Epithelial cell of prostate (primary cell): ENCODE data around the gene IL1RAPL2.
"Not testable (repeated sequence)": the region's sequence is repeated elsewhere in the genome, so short reads cannot be mapped to it uniquely, and the experiment has no call there.

Experiments used
- DNase-seq: peaks from one replicate; pipeline ENCODE4 v3.0.0-alpha.2; 2011; ENCODE audit warnings: low read depth, low spot score
- H3K27ac ChIP-seq: fragments of 450-650 bp; 2 replicates; pipeline ENCODE4 v1.5.1; 2017; ENCODE audit warnings: mild to moderate bottlenecking

Gene IL1RAPL2

DNA sequence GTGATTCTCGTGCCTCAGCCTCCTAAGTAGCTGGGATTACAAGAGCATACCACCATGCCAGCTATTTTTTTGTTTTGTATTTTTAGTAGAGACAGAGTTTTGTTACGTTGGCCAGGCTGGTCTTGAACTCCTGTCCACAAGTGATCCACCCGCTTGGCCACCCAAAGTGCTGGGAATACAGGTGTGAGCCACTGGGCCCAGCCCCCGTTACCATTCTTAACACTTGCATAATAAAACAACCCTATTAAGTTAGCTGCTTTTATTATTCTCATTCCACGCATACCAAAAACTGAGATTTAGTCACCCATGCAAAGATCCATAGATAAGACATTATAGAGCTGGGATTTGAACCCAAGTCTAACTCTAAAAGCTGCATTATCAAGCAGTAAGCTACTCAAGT is 660.5 kb downstream of the IL1RAPL2 start:
- no peak for DNase-seq
- no peak overlapping the region for H3K27ac ChIP-seq

DNA sequence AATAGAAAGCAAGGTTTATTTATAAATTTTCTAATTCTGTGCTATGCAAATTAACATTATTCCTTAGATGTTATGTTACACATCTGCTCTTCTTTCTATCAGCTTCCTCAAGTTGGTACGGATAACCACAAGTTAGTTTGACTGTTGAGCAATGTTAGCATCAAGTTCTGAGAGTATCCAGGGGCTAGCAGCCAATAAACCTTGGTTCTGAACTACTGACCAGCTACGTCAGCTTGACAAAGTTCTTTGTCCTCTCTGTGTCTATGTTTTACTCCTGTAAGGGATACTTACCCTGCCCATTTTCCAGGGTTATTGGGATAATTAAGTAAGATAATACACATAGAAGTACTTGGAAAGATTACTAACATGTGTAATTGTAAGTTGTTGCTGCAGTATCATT is 662.6 kb downstream of the IL1RAPL2 start:
- DNase-seq, result no peak
- no peak overlapping the region for H3K27ac ChIP-seq

DNA sequence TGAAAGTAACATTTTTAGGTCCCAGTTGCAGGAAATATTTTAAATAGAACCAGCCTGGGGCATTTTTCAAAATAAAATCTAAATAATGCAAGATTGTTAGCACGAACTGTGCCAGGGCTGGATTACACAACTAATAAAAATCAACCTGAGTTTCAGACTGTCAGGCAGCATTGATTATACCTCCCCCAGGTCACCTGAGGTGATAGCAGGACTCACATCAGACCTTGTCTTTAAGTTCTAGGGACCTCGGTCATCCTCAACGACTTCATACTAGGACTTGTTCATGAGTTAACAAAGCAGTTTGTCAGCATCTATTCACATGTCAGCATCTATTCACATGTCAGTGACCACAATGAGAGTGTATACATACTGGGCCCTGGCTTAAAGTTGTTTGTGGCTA is 663.1 kb downstream of the IL1RAPL2 start:
- H3K27ac ChIP-seq, result no peak overlapping the region
- no peak for DNase-seq

DNA sequence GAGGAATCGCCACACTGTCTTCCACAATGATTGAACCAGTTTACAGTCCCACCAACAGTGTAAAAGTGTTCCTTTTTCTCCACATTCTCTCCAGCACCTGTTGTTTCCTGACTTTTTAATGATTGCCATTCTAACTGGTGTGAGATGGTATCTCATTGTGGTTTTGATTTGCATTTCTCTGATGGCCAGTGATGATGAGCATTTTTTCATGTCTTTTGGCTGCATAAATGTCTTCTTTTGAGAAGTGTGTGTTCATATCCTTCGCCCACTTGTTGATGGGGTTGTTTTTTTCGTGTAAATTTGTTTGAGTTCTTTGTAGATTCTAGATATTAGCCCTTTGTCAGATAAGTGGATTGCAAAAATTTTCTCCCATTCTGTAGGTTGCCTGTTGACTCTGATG is 671.4 kb downstream of the IL1RAPL2 start:
- H3K27ac ChIP-seq, DNase-seq: not testable (repeated sequence)

DNA sequence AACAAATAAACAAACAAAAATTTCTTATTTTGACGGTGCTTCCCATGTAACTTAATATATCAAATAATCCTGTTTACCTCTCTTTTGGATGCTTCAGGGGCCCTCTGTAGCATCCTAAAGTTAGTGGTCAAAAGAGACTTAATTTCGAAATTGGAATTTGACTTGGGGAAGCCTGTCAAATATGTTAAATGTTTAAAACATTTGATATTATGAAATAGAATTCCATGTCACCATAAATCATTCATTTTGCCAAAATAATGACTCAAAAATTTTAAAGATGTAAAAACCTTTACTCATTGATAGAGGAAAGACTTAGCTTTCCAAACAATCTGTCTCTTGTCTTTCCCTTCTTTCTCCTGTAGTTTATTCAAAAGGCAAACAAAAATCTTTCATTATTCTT is 675.1 kb downstream of the IL1RAPL2 start:
- H3K27ac ChIP-seq, result no peak overlapping the region
- no peak for DNase-seq

DNA sequence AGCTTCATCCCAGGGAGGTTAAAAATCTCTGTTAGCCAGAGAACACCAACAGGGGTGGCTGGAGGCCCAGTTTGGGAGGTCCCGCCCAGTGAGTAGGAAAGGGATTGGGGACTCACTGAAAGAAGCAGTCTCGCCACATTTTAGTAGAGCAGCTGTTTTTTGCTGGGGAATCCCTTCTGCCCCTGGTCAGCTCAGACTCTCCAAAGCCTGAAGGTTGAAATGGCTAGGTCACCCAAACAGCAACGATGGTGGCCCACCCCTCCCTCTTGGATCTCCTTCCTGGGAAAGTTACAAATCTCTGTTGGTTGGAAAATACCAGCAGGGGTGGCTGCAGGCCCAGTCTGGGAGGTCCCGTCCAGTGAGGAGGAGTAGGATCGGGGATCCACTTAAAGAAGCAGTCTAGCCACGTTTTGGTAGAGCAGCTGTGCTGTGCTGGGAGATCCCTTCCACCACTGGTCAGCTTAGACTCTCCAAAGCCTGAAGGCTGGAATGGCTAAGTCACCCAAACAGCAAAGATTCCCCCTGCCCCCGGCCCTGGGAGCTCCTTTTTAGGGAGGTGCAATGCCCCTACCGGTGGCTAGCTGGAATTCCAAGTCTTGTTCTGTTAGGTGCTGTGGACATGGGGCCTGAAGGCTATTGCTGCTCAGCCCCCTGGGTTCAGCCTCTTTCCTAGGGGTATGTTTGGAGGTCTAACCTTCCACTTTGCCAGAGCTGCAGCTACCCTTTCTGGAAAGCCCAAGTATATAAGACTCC is 694.5 kb downstream of the IL1RAPL2 start:
- no peak overlapping the region for H3K27ac ChIP-seq

DNA sequence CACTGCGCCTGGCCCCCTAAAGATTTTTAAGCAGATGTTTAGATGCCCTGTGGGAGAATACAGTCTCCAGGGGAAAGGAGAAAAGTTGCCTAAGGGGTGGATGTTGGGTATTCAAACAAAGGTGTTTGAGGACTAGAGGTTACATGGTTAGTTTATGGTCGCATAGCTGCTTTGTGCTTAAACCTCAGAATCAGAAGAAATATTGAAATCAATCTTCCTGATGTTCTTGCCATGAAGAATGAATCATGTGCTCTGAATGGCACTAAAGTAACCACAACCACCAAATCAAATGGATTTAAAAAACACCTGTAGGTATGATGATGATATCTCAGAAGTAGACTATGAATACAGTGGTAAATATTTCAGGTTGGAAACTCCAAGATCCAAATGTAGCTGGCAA is 697.2 kb downstream of the IL1RAPL2 start:
- DNase-seq, result no peak
- no peak overlapping the region for H3K27ac ChIP-seq

More for the DNA sequence above, 694.5 kb downstream of the IL1RAPL2 start:
- DNase-seq, result no peak

DNA sequence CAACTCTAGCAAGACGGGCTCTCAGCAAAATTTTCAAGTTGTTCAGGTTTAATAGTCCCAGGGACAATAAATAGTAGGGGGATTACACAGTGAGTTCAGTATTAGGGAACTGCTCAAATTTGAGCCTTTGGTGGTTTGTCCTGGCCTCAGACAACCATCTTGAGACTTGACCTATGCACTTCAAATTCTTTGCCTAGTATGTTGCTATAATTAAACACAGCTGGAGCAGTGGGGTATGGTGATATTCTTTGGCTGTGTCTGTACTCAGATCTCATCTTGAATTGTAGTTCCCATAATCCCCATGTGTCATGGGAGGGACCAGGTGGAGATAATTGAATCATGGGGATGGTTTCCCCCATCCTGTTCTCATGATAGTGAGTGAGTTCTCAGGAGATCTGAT is 697.8 kb downstream of the IL1RAPL2 start:
- H3K27ac ChIP-seq, result no peak overlapping the region
- DNase-seq, result no peak

DNA sequence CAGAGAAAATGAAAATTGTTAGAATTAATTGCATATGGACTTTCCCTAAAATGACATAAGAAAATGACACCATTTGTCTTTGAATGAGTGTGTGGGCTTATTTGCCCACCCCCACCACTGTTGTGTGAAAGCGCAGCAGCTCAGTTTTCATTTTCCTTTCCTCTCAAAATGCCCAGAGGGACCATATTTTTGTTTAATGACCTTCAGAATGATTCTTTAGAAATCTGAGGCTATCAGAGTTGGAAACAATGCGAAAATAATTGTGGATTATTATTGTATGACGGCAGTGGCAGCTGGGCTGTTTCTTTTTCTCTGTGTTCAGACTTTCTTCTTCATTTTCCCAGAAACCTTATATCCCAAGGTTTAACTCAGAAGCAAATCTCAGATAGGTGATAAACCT is 699.1 kb downstream of the IL1RAPL2 start:
- no peak for DNase-seq
- H3K27ac ChIP-seq, result no peak overlapping the region

DNA sequence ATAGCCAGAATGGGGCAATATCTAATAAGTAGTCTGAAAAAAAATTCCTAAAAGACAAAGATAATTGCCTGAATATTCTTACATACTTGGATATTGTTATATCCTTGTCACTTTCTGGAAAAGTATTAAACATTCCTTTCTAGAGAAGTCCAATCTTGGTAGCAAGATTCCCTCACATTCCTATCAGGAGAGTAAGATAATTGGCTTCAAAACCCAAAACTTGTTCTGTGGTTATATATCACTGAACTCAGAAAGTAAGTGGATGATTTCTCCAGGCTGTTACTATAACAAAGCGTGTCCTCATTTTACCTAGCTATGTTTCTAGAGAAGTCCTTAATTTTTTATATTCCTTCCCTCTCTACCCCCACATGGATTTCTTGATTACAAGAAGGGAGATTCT is 700.5 kb downstream of the IL1RAPL2 start:
- H3K27ac ChIP-seq, result no peak overlapping the region
- DNase-seq, result no peak

DNA sequence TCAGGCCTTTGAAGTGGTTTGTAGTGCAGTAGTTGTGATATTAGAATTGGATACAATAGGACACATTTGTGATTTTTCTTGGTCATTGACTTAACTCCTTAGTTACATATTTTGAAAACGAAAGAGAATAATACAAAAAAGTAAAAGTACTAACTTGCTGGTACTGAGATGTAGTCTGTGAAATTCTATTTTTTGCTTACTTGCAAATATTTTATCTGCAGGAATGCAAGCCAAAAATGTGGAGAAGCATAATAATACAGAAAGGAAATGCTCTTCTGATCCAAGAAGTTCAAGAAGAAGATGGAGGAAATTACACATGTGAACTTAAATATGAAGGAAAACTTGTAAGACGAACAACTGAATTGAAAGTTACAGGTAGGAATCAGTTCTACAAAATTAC is 701.2 kb downstream of the IL1RAPL2 start:
- no peak overlapping the region for H3K27ac ChIP-seq
- no peak for DNase-seq

DNA sequence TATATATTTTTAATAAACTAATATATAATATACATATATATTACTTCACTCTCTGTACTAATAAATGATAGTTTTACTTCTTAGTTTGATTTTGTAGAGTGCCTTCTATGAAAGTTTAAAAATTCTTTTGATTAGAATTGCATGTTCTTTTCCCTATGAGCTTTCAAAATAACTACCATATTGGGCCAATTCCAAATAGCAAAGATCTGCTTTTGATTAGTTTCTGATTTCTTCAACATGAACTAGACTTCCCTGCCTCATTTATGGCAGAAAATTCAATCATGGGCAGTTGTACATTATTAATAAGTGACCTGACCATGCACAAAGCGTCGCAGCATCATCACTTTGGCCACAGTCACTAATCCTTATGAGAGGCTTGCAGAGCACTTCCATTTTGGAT is 703.4 kb downstream of the IL1RAPL2 start:
- no peak overlapping the region for H3K27ac ChIP-seq
- DNase-seq, result no peak

DNA sequence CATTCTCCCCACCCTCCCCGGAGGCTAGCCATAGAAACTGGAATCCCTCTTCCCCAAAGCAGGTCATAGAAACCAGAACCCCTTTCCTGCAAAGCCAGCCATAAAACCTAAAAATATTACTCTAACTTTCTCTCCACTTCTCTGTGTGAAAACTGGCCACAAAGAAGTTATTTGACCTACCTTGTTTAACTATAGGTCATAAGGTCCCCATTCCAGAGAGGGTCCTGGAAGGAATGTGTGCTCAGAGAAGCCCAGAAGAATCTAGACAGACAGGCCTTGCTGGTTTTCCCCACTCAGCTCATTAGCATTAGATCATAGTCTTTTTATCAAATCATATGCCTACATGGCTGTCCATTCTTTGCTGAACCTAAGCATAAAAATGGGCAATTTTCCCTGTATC is 707.3 kb downstream of the IL1RAPL2 start:
- no peak overlapping the region for H3K27ac ChIP-seq
- no peak for DNase-seq

DNA sequence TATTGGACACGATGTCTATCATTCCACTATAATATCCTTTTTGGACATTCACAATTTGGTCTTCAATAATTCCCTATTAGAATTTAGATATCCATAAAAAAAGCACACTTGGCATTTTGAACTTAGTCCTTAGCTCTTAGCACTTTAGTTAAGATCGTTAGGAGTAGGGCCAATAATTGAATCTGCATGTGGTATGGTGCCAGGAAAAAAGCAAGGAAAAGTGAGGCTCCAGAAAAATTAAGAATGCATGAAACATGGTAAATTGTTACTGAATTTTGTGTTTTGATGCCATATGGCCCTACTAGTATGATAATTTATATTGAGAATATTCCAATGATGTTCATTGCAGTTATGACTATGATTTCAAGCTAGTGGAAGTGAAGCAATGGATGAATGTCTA is 708.1 kb downstream of the IL1RAPL2 start:
- no peak overlapping the region for H3K27ac ChIP-seq
- DNase-seq, result no peak

DNA sequence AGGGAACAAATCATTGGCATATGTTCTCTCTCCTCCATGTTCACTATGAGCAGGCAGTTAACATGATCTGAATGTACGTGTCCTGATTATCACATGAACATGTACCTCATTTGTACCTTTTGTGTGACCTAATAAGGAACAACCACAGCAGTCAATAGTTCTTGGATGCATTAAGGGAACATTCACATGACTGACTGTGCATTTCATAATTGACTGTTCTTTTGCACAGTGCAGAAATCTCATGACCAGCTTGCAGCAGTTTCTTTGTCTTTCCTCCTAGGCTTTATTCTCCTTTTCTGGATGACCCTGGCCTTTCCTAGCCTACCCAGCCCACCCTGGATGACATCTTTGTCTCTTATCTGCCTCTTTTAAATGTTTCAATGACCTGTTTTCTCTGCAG is 711.1 kb downstream of the IL1RAPL2 start:
- H3K27ac ChIP-seq, result no peak overlapping the region
- DNase-seq, result no peak

DNA sequence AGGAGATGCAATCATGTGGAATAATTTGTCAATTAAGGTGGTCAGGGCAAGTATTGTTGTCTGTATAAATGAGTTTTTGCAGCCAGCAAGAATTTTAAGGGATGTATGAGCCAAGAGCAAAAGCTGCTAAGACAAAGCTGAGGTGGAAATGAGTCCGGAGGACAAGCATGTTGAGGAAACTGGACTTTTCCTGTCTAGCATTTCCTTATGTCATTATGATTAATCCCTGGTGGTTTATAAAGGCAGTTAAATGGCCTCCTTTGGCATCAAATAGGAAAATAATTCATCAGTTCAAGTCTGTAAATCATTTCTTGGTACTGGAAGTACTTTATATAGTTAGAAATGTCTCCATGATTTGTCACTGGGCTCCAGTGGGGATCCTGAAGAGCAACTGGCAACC is 716.1 kb downstream of the IL1RAPL2 start:
- no peak overlapping the region for H3K27ac ChIP-seq
- no peak for DNase-seq

DNA sequence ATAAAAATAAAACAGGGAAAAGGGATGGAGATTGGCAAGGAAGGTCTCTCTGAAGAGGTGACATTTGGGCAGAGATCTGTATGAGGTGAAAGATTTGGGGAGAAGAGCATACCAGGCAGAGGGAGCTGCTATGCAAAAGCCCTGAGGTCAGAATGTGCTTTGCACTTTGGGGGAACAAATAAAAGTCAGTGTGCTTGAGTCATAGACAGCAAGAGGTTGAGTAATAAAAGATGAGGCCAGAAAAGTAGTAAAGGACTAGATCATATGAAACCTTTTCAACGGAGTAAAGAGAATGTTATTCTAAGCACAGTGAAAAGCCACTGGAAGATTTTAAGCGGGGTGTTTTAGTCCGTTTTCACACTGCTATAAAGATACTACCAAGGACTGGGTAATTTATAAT is 731.0 kb downstream of the IL1RAPL2 start:
- DNase-seq, result no peak
- H3K27ac ChIP-seq, result no peak overlapping the region

DNA sequence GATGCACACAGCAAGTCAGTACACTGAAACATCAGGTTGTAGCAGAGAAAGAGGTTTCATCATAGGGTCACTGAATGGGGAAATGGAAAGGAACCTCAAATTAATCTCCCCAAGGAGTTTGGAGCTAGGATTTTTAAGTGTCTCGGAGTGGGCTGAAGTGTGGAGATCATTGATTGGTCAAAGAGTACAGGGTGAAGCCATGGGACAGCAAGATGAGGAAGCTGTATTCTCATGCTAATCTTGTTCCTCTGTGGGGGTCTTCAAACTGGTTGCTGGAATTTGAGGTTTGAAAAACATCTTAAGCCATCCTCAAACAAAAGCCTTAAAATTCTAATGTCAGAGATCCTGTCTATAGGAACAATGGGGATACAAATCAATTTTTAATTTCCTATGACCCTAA is 733.3 kb downstream of the IL1RAPL2 start:
- H3K27ac ChIP-seq, result no peak overlapping the region
- no peak for DNase-seq

DNA sequence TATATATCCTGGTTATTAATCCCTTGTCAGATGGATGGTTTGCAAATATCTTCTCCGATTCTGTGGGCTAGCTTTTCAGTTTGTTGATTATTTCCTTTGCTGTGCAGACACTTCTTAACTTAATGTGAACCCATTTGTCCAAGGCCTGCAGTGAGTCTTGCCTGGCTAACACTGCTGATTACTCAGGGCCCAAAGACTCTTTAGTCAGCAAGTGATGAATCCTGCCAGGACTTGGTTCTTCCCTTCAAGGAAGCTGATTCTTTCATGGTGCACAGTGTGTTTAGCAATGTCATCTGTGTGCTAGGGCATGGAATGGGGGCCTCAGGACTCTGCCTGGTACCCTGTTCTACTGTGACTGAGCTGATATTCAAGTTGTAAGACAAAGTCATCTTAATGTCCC is 736.2 kb downstream of the IL1RAPL2 start:
- no peak overlapping the region for H3K27ac ChIP-seq
- no peak for DNase-seq

DNA sequence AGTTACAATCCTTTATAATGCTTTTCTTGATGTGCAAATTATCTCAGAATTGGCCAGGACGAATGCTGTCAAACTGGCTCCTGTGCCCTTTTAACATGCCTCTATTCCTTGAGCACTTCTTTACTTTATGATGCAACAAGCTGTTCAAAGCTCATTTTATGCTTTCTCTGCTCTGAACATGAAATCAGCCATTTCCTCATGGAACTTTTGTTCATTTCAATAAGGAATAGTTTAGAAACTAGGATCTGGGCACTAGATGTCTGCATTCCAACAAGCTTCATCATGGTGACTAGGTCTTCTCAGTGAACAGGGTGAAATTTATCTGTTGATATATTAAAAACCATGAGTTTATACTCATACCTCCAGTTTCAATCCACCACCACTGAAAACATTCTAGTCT is 741.8 kb downstream of the IL1RAPL2 start:
- no peak for DNase-seq
- H3K27ac ChIP-seq, result peak overlapping the region; percentile 69

DNA sequence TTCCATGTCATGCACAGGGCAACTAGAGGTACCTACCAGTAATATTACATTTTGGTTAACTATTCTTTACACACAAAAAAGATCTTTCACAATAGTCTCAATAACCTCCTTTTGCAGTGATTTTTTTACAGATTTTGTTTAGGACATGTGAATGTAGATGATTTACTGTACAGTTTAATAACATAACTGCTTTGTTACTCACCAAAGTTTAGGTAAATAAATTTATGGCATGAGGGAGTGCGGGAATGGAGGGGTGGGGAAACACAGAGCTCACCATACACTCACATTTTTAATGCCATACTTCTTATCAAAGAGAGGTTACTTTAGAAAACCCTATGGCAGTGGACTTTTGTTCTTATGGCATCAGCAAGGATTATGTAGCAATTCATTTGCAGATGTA is 747.6 kb downstream of the IL1RAPL2 start:
- no peak for DNase-seq
- peak overlapping the region; percentile 85 for H3K27ac ChIP-seq

DNA sequence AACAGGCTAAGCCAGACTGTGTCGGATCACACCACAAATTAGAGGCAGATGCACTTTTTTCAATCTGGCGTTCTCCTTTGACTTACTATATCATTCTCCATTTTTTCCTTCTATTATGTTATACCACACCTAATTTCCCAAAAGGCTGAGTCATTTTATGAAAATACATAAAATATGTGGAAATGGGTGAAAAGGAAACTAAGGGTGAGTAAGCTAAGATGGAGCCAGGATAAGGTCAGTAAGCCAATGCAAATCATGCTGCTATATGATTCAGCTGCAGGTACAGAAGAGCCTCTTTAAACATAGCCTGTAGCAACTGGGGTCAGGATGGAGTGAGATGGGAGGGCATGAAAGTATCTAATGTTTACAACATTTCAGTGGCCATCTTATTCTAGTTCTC is 748.5 kb downstream of the IL1RAPL2 start:
- DNase-seq, result peak; percentile 62
- peak overlapping the region; percentile 85 for H3K27ac ChIP-seq

DNA sequence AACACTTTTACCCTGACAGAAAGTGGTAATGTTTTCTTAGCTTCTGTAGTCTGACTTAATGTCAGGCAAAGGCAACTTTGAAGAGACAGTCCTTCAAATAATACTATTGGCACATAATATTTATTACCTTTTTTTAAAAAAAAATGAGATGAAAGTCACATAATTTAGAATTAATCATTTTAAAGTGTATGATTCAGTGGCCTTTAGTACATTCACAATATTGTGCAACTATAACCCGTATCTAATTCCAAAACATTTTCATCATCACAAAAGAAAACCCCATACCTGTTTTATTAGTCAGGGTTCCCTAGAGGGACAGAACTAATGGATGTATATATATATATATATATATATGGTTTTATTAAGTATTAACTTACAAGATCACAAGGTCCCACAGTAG is 749.2 kb downstream of the IL1RAPL2 start:
- H3K27ac ChIP-seq, result peak overlapping the region; percentile 85
- DNase-seq, result no peak
